Measurements from ENCODE around the gene LMX1A. TPM values are rescaled to one million over a fixed set of nuclear protein-coding genes. Genes with fewer than 3 reads are reported as not detected.

Gene LMX1A
- polyA plus RNA-seq, 1 donor (not counting 4 experiments of a cell fraction or from before 2014, with no cell fraction given): not detected

GRCh38 chr1:165344198-165344597 is 12.3 kb downstream of the LMX1A start:
- no peak overlapping the region for H3K9ac ChIP-seq (ENCODE audit: control insufficient read depth, extremely low read depth, insufficient read depth, low read length)
- dilution Hi-C loops (cut with MboI; ENCODE audit: extremely low pct_ligation_motif_present, low sequenced_read_pairs): no loop called here
- H3K4me1 ChIP-seq (ENCODE audit: control insufficient read depth, extremely low read depth, insufficient read depth, low read length): no peaks in the 10 kb centered on the region
- H3K27ac ChIP-seq (ENCODE audit: control insufficient read depth, insufficient read depth, low read length): no peak overlapping the region
- no peaks in the 10 kb centered on the region for H3K9me3 ChIP-seq (ENCODE audit: control insufficient read depth, low read depth, low read length)
- no peak overlapping the region for H3K4me2 ChIP-seq (ENCODE audit: control insufficient read depth, extremely low read depth, insufficient read depth, low read depth, low read length)
- FAIRE-seq: no peak
- H3K79me2 ChIP-seq (ENCODE audit: control insufficient read depth, insufficient read depth, low read length): no peaks in the 10 kb centered on the region
- H3K36me3 ChIP-seq (ENCODE audit: control insufficient read depth in 2 of 2, extremely low read depth in 1 of 2, insufficient read depth in 2 of 2, low read length in 2 of 2): no peaks in the 10 kb centered on the region
- no peak for DNase-seq (ENCODE audit: low read depth, low spot score)
- peaks cover 35% of the 10 kb centered on the region for H3K27me3 ChIP-seq (ENCODE audit: control insufficient read depth, extremely low read depth, insufficient read depth, low read length)
- no peaks in the 10 kb centered on the region for H3K9me1 ChIP-seq (ENCODE audit: control insufficient read depth, extremely low read depth, insufficient read depth, low read length)
- H3K4me3 ChIP-seq (ENCODE audit: control insufficient read depth in 2 of 3, extremely low read depth in 1 of 3, insufficient read depth in 2 of 3, low read depth in 1 of 3, low read length in 3 of 3): no peak overlapping the region
- no peaks in the 10 kb centered on the region for H4K20me1 ChIP-seq (ENCODE audit: control insufficient read depth, extremely low read depth, insufficient read depth, low read length)
- H2AFZ ChIP-seq (ENCODE audit: control insufficient read depth, low read length): no peak overlapping the region
- TF ChIP-seq CTCF (optimal IDR thresholded peaks at IDR 0.05 in 1 of 3, IDR thresholded peaks at IDR 0.05 in 1 of 3, conservative IDR thresholded peaks at IDR 0.05 in 1 of 3; ENCODE audit: extremely low read depth in 1 of 3, insufficient read depth in 2 of 3, low read length in 3 of 3) (no peak), EZH2 (IDR thresholded peaks at IDR 0.05; ENCODE audit: low read length) (no peak)

GRCh38 chr1:165342587-165342986 is 13.9 kb downstream of the LMX1A start:
- peaks cover 26% of the 10 kb centered on the region for H3K27me3 ChIP-seq (ENCODE audit: control insufficient read depth, extremely low read depth, insufficient read depth, low read length)
- H3K4me2 ChIP-seq (ENCODE audit: control insufficient read depth, extremely low read depth, insufficient read depth, low read depth, low read length): no peak overlapping the region
- TF ChIP-seq CTCF (optimal IDR thresholded peaks at IDR 0.05 in 1 of 3, IDR thresholded peaks at IDR 0.05 in 1 of 3, conservative IDR thresholded peaks at IDR 0.05 in 1 of 3; ENCODE audit: extremely low read depth in 1 of 3, insufficient read depth in 2 of 3, low read length in 3 of 3) (no peak), EZH2 (IDR thresholded peaks at IDR 0.05; ENCODE audit: low read length) (no peak)
- H3K9me3 ChIP-seq (ENCODE audit: control insufficient read depth, low read depth, low read length): no peaks in the 10 kb centered on the region
- no peak overlapping the region for H3K27ac ChIP-seq (ENCODE audit: control insufficient read depth, insufficient read depth, low read length)
- dilution Hi-C loops (cut with MboI; ENCODE audit: extremely low pct_ligation_motif_present, low sequenced_read_pairs): no loop called here
- H3K4me3 ChIP-seq (ENCODE audit: control insufficient read depth in 2 of 3, extremely low read depth in 1 of 3, insufficient read depth in 2 of 3, low read depth in 1 of 3, low read length in 3 of 3): no peak overlapping the region
- no peaks in the 10 kb centered on the region for H3K9me1 ChIP-seq (ENCODE audit: control insufficient read depth, extremely low read depth, insufficient read depth, low read length)
- DNase-seq (ENCODE audit: low read depth, low spot score) (no peak), FAIRE-seq (no peak)
- no peaks in the 10 kb centered on the region for H3K79me2 ChIP-seq (ENCODE audit: control insufficient read depth, insufficient read depth, low read length)
- H2AFZ ChIP-seq (ENCODE audit: control insufficient read depth, low read length): no peak overlapping the region
- H4K20me1 ChIP-seq (ENCODE audit: control insufficient read depth, extremely low read depth, insufficient read depth, low read length): no peaks in the 10 kb centered on the region
- no peak overlapping the region for H3K9ac ChIP-seq (ENCODE audit: control insufficient read depth, extremely low read depth, insufficient read depth, low read length)
- no peaks in the 10 kb centered on the region for H3K36me3 ChIP-seq (ENCODE audit: control insufficient read depth in 2 of 2, extremely low read depth in 1 of 2, insufficient read depth in 2 of 2, low read length in 2 of 2)
- H3K4me1 ChIP-seq (ENCODE audit: control insufficient read depth, extremely low read depth, insufficient read depth, low read length): no peaks in the 10 kb centered on the region

Measured in keratinocyte (primary cell).